Measurements from ENCODE around the gene MAPRE2.
"Not testable (repeated sequence)": the region's sequence is repeated elsewhere in the genome, so short reads cannot be mapped to it uniquely, and the experiment has no call there.

MAPRE2 gene

GRCh38 chr18:35144698-35145097, 103.5 kb downstream of the MAPRE2 start:
- H3K4me3 ChIP-seq (replicated peaks in 1 of 2; ENCODE audit: low read depth in 2 of 2, low read length in 2 of 2): no peak overlapping the region
- DNase-seq (ENCODE audit: low read depth in 2 of 2): no peak
- TF ChIP-seq CTCF (IDR thresholded peaks at IDR 0.05; ENCODE audit: low read depth, low read length): no peak

- H3K4me3 ChIP-seq (replicated peaks in 1 of 2; ENCODE audit: low read depth in 2 of 2, low read length in 2 of 2); DNase-seq (ENCODE audit: low read depth in 2 of 2): not testable (repeated sequence)
These were observed 109.0 kb downstream of the MAPRE2 start for GRCh38 chr18:35150195-35150594.

DNA sequence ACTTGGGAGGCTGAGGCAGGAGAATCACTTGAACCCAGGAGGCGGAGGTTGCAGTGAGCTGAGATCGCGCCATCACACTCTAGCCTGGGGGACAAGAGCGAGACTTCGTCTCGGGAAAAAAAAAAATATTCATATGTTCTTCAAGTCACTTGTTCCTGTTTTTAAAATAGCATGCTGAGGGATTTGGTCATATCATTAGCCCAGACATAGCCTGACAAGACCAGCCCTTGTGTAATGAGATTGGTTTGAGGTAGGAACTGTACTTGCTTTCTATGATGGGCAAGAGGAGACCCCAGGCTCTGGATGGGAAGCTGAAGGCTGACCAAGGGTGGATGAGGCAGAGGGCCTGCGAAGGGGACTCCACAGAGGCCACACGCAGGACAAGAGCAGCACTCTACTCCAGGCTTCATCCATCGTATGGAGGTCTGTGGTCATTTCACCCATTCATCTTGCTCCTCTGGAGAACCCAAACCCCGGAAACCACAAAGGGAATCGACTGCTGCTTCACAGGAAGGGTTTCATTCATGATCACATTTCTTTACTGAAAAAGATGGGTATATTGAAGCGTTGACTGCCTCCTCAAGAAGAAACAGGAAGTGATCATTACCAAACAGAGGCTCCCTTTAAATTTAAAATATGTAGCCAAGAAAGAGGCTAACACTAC, 112.5 kb downstream of the MAPRE2 start:
- DNase-seq (ENCODE audit: low read depth in 2 of 2): no peak
- TF ChIP-seq CTCF (IDR thresholded peaks at IDR 0.05; ENCODE audit: low read depth, low read length): no peak
- no peak overlapping the region for H3K4me3 ChIP-seq (replicated peaks in 1 of 2; ENCODE audit: low read depth in 2 of 2, low read length in 2 of 2)

DNA sequence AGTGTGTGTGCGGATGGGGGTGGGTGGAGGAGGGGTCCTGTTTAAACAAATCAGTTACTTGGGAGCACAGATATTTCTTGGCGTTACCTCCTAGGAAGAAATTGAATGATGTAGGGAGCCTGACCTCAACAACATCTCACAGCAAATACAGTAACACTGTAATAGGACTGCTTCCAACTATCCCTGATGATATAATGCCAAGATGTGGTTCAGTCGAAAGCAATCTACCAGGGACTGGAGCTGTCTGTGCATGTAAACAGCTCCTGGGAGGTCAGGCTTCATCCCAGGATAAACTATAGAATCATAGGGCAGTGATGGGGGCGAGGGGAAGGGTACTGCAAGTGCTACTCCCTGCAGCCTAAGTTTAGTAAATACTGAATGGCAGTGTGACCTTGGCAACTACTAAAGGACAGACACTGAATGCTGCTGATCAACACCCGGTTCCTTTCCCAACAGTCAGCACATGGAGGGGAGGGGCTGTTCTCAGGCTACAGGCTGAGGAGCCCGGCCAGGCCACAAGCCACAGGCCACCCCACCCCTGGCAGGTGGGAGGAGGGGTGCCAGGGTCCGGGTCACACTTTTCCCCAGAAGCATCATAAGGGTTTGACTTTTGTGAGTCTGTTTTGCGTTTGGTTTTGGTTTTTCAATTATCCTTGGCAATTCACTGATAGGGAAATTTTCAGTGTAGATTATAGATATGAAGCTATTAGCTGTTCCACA, 114.3 kb downstream of the MAPRE2 start:
- peak in 1 of 2 donors; percentile 19 for DNase-seq (ENCODE audit: low read depth in 2 of 2)
- TF ChIP-seq CTCF (IDR thresholded peaks at IDR 0.05; ENCODE audit: low read depth, low read length): no peak

DNA sequence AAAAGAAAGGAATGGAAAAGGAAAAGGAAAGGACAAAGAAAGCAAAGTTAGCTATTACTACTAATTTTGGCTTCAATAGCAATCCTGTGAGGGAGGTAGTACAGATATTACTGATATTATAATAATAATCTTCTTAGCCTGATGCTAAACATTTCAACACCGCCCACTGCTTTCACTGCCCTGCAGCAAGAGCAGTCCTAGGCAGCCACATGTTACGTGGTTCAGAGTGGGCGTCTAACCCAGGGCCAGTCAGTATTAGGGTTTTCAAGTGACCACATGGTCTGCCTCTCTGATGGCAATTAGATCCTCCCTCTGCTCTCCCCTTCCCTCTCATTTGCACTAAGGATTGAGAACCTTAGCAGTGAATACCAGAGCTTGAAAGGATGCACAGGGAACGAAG, 116.0 kb downstream of the MAPRE2 start:
- no peak overlapping the region for H3K4me3 ChIP-seq (replicated peaks in 1 of 2; ENCODE audit: low read depth in 2 of 2, low read length in 2 of 2)
- DNase-seq (ENCODE audit: low read depth in 2 of 2): no peak
- no peak for TF ChIP-seq CTCF (IDR thresholded peaks at IDR 0.05; ENCODE audit: low read depth, low read length)

More for the DNA sequence above, 114.3 kb downstream of the MAPRE2 start:
- H3K4me3 ChIP-seq (replicated peaks in 1 of 2; ENCODE audit: low read depth in 2 of 2, low read length in 2 of 2): no peak overlapping the region

- no peak for TF ChIP-seq CTCF (IDR thresholded peaks at IDR 0.05; ENCODE audit: low read depth, low read length)
- DNase-seq (ENCODE audit: low read depth in 2 of 2): no peak
- no peak overlapping the region for H3K4me3 ChIP-seq (replicated peaks in 1 of 2; ENCODE audit: low read depth in 2 of 2, low read length in 2 of 2)
These were observed 117.7 kb downstream of the MAPRE2 start for GRCh38 chr18:35158728-35159450.

DNA sequence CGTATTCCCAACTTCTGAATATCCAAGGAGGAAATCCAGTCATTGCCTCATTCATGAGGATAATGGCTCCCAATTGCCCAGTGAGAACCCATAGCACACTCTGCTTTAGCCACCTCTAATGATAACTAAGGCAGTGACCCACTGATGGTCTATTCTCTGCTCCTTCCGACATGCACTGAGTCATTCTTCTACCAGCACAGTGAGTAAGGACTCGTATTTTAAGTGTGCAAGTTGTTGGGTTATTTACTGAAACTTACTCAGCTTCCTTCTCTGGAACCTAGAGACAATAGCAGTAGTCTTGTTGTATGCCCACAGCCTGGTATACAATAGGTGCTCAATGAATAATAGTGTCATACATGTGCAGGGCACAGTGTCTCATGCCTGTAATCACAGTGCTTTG, 118.6 kb downstream of the MAPRE2 start:
- H3K4me3 ChIP-seq (replicated peaks in 1 of 2; ENCODE audit: low read depth in 2 of 2, low read length in 2 of 2): no peak overlapping the region
- no peak for TF ChIP-seq CTCF (IDR thresholded peaks at IDR 0.05; ENCODE audit: low read depth, low read length)
- DNase-seq (ENCODE audit: low read depth in 2 of 2): peak in 1 of 2 donors; percentile 29

Data from cardiac fibroblast (primary cell).